Measurements from ENCODE around the gene WDR1.

DNA sequence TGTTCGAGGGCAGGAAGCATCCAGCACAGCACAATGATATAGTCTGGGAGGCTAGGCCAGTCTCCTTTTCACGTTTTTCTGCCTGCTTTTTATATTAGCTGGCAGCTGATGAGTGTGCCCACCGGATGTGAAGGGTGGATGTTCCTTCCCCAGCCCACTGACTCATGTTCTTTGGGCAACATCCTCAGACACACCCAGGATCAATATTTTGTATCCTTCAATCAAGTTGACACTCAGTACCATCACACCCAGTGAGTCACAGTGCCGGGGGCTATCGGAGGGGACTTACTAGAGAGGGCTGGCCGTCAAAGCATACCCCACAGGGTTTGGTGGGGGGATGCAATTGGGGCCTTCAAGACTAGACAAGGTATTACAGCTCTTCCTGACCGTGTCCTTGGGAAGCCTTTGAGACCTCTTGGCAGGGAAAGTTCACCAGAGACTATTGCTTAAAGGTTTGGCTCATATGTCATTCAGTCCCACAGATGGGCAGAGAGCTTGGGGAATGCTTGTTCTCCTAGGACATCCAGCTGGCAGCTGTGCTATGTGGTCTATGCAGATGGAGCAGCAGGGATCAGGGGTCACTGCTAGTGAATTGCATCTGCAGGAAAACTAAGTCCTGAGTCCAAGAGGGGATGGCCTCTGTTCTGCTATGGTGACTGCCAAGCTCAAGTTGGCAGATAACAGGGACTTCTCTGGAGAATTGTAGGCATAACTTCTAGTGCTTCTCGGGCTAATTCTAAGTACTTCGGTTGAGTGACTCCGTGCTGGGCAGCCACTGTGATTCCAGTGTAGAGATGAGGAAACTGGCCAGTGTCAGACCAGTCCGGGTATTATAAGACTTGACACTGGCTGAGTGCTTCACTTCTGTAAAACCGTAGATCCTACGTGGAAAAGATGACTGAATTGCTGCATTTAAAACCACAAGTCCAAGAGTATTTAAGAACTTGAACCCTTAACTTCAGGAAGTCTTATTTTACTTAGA is 12.9 kb upstream of the WDR1 start:
- TF ChIP-seq, protein P1, sequence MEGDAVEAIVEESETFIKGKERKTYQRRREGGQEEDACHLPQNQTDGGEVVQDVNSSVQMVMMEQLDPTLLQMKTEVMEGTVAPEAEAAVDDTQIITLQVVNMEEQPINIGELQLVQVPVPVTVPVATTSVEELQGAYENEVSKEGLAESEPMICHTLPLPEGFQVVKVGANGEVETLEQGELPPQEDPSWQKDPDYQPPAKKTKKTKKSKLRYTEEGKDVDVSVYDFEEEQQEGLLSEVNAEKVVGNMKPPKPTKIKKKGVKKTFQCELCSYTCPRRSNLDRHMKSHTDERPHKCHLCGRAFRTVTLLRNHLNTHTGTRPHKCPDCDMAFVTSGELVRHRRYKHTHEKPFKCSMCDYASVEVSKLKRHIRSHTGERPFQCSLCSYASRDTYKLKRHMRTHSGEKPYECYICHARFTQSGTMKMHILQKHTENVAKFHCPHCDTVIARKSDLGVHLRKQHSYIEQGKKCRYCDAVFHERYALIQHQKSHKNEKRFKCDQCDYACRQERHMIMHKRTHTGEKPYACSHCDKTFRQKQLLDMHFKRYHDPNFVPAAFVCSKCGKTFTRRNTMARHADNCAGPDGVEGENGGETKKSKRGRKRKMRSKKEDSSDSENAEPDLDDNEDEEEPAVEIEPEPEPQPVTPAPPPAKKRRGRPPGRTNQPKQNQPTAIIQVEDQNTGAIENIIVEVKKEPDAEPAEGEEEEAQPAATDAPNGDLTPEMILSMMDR (IDR thresholded peaks at IDR 0.05; ENCODE audit: borderline replicate concordance, extremely low read depth, low read length, poor library complexity, severe bottlenecking), result no peak
- no peak for TF ChIP-seq EZH2 (IDR thresholded peaks at IDR 0.05; ENCODE audit: borderline replicate concordance, low read depth, low read length, severe bottlenecking)
